Activated naive CD4-positive, alpha-beta T cell treated with anti-CD3 and anti-CD28 coated beads, Interleukin-2, amount 10 ng/mL, durations not matched to agents 7 days and 5 days (primary cell): Measurements from ENCODE around the gene PSG1.
"Not testable (repeated sequence)": the region's sequence is repeated elsewhere in the genome, so short reads cannot be mapped to it uniquely, and the experiment has no call there.

Source experiments
- CTCF ChIA-PET: fragments of 350-600 bp; sonication (Branson Sonifier 250); formaldehyde crosslinking; loops from one replicate; lab custom pipeline; 2021; ENCODE audit warnings: antibody characterized with exemption; lab: Charles Lee
- DNase-seq: peaks from one replicate; pipeline ENCODE4 v3.0.0-alpha.2; 2020
- H3K27ac Mint-ChIP-seq: one replicate; pipeline ENCODE4 v1.8.0; 2021; ENCODE audit warnings: mild to moderate bottlenecking, moderate library complexity, mixed read lengths
- H3K27me3 Mint-ChIP-seq: one replicate; pipeline ENCODE4 v1.8.0; 2021; ENCODE audit warnings: mild to moderate bottlenecking, mixed read lengths
- H3K36me3 Mint-ChIP-seq: one replicate; pipeline ENCODE4 v1.8.0; 2021; ENCODE audit warnings: mixed read lengths
- H3K4me1 Mint-ChIP-seq: one replicate; pipeline ENCODE4 v1.8.0; 2021; ENCODE audit warnings: mixed read lengths
- H3K4me3 Mint-ChIP-seq: one replicate; pipeline ENCODE4 v1.8.0; 2021; ENCODE audit warnings: mild to moderate bottlenecking, moderate library complexity, mixed read lengths
- H3K9me3 Mint-ChIP-seq: one replicate; pipeline ENCODE4 v1.8.0; 2021; ENCODE audit warnings: mixed read lengths

PSG1 gene

DNA sequence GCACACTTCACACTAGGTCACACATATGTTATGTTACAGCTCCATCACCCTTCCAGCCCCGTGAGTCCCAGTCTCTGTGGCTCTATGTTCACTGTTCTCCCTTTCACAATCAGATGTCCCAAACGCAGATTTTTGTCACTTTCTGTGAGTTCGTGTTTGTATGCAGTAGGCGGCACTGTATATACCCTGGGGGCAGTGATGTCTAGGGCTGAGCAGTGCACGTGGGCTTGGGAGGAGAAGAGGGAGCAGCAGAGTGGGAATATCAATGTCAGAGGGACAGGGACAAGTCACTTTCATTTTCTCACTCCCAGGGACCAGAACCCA, 22.0 kb downstream of the PSG1 start:
- Mint-ChIP-seq H3K27ac (no peak overlapping the region), H3K4me1 (no peaks in the 10 kb centered on the region), H3K9me3 (peaks cover 13% of the 10 kb centered on the region)

DNA sequence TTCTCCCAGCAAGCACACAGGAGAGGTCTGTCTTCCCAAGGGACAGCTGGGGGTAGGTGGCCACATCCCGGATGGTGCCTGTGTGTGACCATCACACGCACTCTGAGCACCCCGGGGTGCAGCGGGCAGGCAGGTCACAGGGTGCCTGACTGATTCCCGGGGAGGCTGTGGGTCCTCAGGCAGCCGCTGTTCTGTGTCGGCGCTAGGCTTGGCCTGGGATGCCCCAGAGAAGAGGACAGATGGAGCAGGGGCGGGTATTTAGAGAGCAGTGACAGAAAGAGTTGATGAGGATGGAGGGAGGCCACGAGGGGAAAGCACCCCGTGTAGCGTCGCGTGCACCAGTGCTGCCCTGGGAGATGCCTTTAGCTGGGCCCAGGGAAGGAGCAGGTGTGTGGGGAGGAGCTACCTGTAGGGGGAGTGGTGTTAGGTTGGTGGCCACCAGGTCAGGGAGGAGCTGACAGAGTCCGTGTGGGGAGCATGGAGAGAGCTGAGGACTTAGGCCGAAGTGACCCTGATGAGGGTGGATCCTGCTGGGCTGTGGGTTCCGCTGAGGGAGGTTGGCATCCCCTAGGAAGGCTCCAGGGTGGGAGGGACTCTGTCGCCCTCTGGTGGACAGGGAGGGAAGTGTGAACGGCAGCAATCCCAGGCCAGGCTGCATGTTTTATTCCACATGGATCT, 22.5 kb downstream of the PSG1 start:
- H3K27ac Mint-ChIP-seq, result not testable (repeated sequence)
- H3K9me3 Mint-ChIP-seq, result peaks cover 11% of the 10 kb centered on the region
- CTCF ChIA-PET, result interaction anchor here (0.6 kb wide), 1 partner anchor 28 kb away, joined by 3 read pairs; no protein-coding TSS in a partner anchor

More for the DNA sequence above, 22.0 kb downstream of the PSG1 start:
- no peak overlapping the region for H3K4me3 Mint-ChIP-seq
- no peaks in the 10 kb centered on the region for H3K36me3 Mint-ChIP-seq
- no peak for DNase-seq
- no peaks in the 10 kb centered on the region for H3K27me3 Mint-ChIP-seq
- CTCF ChIA-PET, result no interaction called here

DNA sequence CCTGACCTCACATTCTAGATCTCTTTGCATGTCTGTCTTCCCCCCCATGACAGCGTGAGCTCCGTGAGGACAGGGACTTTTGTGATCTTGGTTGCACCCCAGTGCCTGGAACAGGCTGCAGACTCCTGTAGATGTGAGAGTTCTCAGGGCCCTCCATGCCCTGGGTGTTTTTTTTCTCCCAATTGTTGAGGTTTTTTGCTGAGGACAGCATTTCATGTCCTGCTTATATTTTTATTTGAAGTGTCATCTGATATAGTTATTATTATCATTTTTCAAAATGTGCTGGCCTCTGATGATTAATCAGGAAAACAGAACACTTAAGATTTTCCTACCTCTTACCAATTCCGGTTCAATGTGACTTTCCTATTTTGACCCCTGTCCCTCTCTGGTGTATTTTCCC, 24.8 kb downstream of the PSG1 start:
- not testable (repeated sequence) for H3K9me3 Mint-ChIP-seq

More for the DNA sequence above, 22.5 kb downstream of the PSG1 start:
- DNase-seq, result peak; percentile 39
- not testable (repeated sequence) for H3K4me3 Mint-ChIP-seq, H3K27me3 Mint-ChIP-seq, H3K4me1 Mint-ChIP-seq, H3K36me3 Mint-ChIP-seq

DNA sequence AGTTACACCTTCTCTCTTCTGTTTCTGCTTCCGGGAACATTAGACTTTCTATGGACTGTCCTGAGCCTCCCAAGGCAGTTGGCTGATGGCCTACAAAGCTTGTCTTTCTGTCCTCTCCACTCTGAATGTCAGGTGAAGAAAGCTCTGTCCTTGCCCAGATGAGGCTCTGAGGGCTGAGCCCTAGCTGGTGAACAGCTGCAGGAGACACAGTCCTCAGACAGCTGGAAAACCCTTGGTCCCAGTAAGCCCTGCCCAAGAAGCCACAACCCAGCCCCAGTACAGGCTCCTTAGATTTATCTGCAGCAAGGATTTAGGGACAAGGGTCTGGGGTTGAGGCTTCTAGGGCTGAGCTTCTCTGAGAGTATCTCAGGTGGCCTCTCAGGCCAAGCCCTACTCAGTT, 26.3 kb downstream of the PSG1 start:
- H3K9me3 Mint-ChIP-seq, CTCF ChIA-PET, H3K36me3 Mint-ChIP-seq, H3K27ac Mint-ChIP-seq, H3K4me1 Mint-ChIP-seq, H3K27me3 Mint-ChIP-seq, DNase-seq, H3K4me3 Mint-ChIP-seq: not testable (repeated sequence)

More for the DNA sequence above, 24.8 kb downstream of the PSG1 start:
- H3K4me3 Mint-ChIP-seq, H3K27ac Mint-ChIP-seq, H3K27me3 Mint-ChIP-seq, H3K36me3 Mint-ChIP-seq, CTCF ChIA-PET, DNase-seq, H3K4me1 Mint-ChIP-seq: not testable (repeated sequence)

DNA sequence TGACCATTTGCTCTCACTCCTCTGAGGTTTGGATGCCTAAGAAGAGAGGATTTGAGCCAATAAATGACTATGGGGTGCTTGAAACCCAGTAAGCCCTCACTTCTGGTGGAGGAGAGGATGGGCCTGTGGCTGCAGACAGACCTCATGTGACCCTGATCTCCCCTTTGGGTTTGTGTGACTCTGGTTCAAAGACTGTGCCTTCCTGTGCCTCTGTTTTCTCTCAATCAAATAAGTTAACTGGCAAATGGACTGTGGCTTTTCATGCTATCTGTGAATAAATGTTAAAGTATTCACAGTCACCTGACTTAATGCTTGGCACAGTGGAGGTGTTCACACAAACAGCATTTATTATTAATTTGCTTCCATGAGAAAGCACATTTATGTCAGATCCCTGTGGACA, 26.7 kb downstream of the PSG1 start:
- H3K4me1 Mint-ChIP-seq, H3K27ac Mint-ChIP-seq, DNase-seq, H3K36me3 Mint-ChIP-seq, H3K27me3 Mint-ChIP-seq, H3K9me3 Mint-ChIP-seq, CTCF ChIA-PET, H3K4me3 Mint-ChIP-seq: not testable (repeated sequence)

DNA sequence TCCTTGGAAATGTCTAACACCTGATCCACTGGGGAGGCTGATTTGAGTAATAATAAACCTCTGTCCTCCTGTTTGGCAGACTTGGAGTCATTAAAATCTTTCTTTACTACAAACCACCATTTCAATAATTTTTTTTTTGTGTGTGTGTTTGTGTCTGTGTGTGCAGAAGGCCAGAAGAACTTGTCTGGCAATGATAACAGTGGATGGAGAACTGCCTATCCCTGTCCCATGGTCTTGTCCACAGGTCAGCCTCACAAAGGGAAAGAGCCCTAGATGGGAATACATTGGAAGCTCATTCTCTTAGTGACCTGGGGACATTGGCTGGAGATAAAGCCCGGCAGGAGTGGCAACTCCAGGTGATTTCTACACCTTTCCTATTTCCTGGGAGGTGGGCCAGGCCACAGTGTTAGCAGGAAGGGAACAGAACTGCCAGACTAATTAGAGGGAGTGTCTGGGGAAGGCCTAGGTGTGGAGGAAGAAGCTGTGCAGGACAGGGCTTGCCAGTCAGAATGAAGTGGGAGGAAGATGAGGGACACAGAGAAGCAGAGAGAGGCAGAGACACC, 27.7 kb downstream of the PSG1 start:
- H3K9me3 Mint-ChIP-seq, H3K36me3 Mint-ChIP-seq, H3K4me1 Mint-ChIP-seq, H3K27me3 Mint-ChIP-seq, H3K27ac Mint-ChIP-seq, CTCF ChIA-PET, H3K4me3 Mint-ChIP-seq, DNase-seq: not testable (repeated sequence)

DNA sequence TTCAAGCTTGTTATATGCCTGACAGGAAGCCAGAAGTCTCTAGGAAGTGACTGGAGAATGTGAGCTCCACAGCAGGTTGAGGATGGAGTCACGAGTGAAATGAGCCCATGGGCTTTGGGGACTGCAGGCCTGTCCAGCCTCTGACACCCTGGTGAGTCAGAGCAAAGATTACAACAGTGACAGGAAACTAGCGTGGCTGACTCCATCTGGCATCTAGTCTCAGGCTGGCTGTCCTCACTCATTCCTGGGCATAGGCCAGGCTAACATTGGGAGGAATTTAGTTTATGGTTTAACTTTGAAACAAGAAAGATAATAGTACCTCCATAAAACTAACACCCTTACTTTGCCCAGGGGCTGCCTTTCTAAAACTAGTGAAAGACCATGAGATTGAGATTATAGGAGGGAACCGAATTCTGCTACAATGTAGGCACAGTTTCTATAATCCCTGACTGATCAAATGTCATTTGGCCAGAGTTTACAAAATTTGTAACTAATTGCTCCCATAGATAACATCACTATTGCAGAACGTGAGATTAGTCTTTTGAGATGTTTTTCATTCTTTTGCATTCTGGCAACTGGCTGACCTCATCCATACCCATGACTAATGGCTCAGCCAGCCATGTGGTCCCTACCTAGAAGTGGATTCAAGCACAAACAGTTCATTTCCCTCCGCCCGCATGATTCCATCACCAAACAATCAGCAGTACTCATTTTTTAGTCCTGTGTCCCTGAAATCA, 28.4 kb downstream of the PSG1 start:
- no peaks in the 10 kb centered on the region for H3K4me1 Mint-ChIP-seq
- CTCF ChIA-PET, result no interaction called here
- H3K4me3 Mint-ChIP-seq, result no peak overlapping the region
- no peak for DNase-seq
- no peaks in the 10 kb centered on the region for H3K27me3 Mint-ChIP-seq
- no peak overlapping the region for H3K27ac Mint-ChIP-seq
- no peaks in the 10 kb centered on the region for H3K36me3 Mint-ChIP-seq
- no peaks in the 10 kb centered on the region for H3K9me3 Mint-ChIP-seq

DNA sequence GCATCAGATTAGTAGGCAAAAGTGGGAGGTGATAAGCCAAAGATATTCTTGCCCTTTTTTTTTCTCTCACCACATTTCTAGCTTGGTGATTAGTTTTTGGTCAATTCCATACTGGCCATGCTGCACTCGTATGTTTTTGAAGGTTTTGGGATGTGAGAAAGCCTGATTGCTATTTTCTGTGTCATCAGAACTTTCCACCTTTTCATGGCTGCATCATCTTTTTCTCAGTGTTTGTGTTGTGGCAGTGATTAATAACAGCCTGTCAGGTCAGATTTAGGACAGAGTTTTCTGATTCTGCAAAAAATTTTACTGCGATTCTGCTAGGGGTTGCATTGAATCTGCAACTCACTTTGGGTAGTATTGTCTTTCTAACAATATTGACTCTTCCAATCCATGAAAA, 32.9 kb downstream of the PSG1 start:
- H3K27ac Mint-ChIP-seq, result no peak overlapping the region
- no peaks in the 10 kb centered on the region for H3K36me3 Mint-ChIP-seq
- no peak overlapping the region for H3K4me3 Mint-ChIP-seq
- CTCF ChIA-PET, result no interaction called here
- no peaks in the 10 kb centered on the region for H3K27me3 Mint-ChIP-seq
- no peaks in the 10 kb centered on the region for H3K4me1 Mint-ChIP-seq
- no peaks in the 10 kb centered on the region for H3K9me3 Mint-ChIP-seq
- DNase-seq, result no peak

DNA sequence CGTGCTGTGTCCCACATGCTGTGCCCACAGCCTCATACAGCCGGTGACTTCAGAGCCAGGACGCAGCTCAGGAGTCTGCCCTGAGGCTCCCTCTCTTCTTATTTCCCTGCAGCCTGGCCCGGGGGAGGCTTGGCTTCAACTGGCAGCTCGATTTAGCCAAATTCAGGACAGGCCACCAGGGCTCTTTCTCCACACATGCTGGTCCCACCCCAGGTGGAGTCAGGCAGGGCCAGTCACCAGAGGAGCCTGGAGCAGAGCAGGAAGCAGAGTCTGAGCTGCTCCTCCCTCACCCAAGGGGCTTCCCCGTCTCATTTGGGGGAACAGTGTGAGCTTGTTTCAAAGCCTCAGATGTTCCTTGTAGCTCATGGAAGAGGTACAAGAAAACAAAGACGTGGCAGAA, 35.9 kb downstream of the PSG1 start:
- H3K9me3 Mint-ChIP-seq, H3K36me3 Mint-ChIP-seq, H3K4me3 Mint-ChIP-seq, H3K27me3 Mint-ChIP-seq, H3K27ac Mint-ChIP-seq, CTCF ChIA-PET, H3K4me1 Mint-ChIP-seq, DNase-seq: not testable (repeated sequence)

DNA sequence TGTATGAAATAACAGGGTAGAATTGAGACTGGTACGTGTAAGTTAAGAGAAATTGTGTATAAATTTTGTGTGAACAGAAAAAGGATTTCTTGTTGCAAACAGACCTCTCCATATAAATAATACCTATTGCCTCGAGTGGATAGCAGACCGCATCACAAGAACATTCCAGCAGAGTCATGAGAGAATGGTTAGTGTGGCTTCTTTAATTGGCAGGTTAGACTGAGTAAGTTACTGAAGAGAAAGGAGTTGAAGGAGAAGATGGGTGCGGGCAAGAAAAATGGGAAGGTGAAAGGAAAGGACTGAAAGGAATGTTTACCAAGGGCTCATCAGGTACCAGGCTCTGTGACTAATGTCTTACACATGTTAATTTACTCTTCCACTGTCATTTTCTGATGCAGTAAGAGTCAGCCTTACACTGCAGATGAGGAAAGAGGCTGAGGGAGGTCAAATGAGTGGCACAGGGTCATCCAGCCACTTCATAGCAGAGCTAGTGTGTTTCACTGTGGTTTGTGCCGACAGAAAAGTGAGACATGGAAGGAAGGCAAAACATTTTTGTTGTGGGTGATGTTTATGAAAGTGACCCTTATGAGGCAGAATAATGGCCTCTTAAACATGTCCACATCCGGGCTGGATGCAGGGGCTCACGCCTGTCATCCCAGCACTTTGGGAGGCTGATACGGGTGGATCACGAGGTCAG, 46.6 kb downstream of the PSG1 start:
- H3K4me1 Mint-ChIP-seq, result not testable (repeated sequence)

DNA sequence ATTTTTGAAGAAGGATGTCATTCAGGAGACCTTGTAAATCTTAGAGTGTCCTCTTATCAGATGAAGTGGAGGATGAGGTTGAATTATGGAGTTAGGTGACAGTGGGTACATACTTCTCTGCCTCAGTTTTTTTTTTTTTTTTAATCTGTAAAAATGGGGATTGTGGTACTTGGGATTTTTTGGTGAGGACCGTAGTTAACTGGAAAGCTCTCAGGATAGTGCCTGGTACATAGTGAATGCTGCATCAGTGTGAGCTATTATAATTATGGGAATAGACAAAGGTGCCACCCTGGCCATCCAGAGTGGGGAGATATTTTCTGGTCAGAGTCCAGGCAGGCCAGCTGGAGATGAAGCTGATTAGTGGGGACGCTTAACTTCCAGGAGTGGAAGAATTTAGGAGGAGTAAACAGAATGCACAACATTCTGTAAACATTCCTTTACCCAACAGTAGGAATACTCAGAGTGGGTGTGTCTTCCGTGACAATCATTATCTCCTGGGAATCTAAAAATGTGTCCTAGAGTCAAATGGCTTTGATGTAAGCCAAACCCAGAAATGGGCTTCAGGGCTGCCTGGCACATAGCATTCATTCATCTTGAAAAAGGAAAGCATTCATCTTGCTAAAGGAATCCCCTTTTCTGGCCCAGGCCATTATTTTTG, 47.4 kb downstream of the PSG1 start:
- H3K36me3 Mint-ChIP-seq, CTCF ChIA-PET, DNase-seq, H3K27ac Mint-ChIP-seq, H3K4me1 Mint-ChIP-seq, H3K4me3 Mint-ChIP-seq, H3K9me3 Mint-ChIP-seq, H3K27me3 Mint-ChIP-seq: not testable (repeated sequence)

More for the DNA sequence above, 46.6 kb downstream of the PSG1 start:
- CTCF ChIA-PET, H3K36me3 Mint-ChIP-seq, H3K27ac Mint-ChIP-seq, H3K9me3 Mint-ChIP-seq, DNase-seq, H3K4me3 Mint-ChIP-seq, H3K27me3 Mint-ChIP-seq: not testable (repeated sequence)

DNA sequence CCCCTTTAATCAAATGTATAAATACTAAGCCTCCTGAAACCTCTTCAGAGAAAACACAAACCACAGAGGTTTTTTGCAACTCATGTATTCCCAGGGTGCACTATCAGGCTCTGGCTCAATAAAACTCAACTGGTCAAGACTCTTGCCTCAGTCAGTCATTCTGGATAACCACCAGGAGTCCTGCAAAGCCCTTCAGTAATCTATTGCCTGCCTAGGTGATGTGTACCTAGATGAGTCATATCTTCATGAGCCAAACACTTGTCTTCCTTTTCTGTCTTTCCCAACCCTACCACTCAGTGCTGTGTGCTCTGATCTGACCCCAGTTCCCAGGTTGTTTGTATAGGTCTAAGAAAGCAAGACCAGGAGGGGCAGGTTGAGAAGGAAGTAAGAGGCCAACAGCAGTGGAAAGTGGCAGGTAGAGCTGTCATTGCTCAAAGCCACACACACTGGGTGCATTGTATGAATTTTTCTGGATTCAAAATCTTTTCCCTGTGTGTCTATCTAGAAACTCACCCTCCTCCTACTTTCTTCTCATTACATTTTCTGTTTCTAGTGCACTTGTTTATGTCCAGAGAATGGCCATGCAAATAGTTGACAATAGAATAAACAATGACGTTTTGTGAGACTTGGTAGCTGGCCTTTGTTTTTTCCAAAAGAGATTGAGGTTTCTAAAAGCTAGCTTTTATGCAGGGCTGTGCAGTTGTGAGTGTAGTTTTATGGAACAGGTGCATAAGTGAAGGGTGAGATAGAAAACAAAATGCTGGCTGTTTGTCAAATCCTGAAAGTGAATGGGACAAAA, 48.1 kb downstream of the PSG1 start:
- H3K27ac Mint-ChIP-seq, result no peak overlapping the region
- no peak for DNase-seq
- H3K4me3 Mint-ChIP-seq, result no peak overlapping the region
- H3K36me3 Mint-ChIP-seq, result no peaks in the 10 kb centered on the region
- H3K4me1 Mint-ChIP-seq, result no peaks in the 10 kb centered on the region
- H3K27me3 Mint-ChIP-seq, result no peaks in the 10 kb centered on the region
- CTCF ChIA-PET, result no interaction called here
- no peaks in the 10 kb centered on the region for H3K9me3 Mint-ChIP-seq

DNA sequence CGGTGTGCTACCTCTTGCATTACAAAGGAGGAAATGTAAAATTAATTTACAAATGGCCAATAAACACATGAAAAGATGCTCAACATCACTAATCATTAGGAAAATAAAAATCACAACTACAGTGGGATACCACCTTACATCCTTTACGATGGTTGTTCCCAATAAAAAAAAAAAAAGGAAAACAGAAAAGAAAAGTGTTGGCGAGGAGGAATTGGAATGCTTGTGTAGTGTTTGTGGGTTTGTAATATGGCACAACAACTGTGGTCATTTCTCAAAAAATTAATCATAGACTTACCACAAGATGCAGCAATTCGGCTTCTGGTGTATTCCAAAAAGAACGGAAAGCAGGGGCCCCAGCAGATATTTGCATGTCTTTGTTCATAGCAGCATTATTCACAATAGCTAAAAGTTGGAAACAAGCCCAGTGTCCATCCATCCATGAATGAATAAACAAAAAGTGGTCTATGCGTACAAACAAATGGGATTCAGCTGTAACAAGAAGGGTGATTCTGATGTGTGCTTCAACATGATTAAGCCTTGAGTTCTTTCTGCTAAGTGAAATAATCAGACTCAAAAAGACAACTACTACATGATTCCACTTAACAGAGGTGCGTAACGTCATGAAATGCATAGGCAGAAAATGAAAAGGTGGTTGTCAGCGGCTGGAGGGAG, 58.1 kb downstream of the PSG1 start:
- H3K9me3 Mint-ChIP-seq, result peaks cover 10% of the 10 kb centered on the region
- H3K4me1 Mint-ChIP-seq, result not testable (repeated sequence)

More for the DNA sequence above, 58.1 kb downstream of the PSG1 start:
- H3K27me3 Mint-ChIP-seq, H3K4me3 Mint-ChIP-seq, CTCF ChIA-PET, H3K36me3 Mint-ChIP-seq, H3K27ac Mint-ChIP-seq, DNase-seq: not testable (repeated sequence)
